H1 (cell line): ENCODE results near the gene SLC4A1. TPM values are rescaled to one million over a fixed set of nuclear protein-coding genes. Genes with fewer than 3 reads are reported as not detected.

Experiments used
- CTCF ChIA-PET: fragments of 300-600 bp; sonication (Branson Sonifier 250); formaldehyde crosslinking; loops from one replicate; lab custom pipeline; 2021; ENCODE audit not compliant: partially characterized antibody; lab: Charles Lee
- POLR2A ChIA-PET: fragments of 300-600 bp; sonication (Branson Sonifier 250); formaldehyde crosslinking; loops from one replicate; lab custom pipeline; 2021; ENCODE audit warnings: inconsistent platforms; ENCODE audit not compliant: partially characterized antibody; lab: Charles Lee
- DNase-seq, 2 experiments: peaks; one replicate each; pipeline versions ENCODE4 v3.0.0 to v3.0.0-alpha.2; 2010 to 2022; ENCODE audit warnings: low spot score in 2 of 2, low read depth in 1 of 2, mixed read lengths in 1 of 2
- FAIRE-seq: peaks from 2 replicates; lab custom pipeline; 2011; peaks lifted over from hg19 to GRCh38; lab: Jason Lieb, UNC
- H2AFZ ChIP-seq: 2 replicates; pipeline ENCODE4 v1.8.1; 2012; ENCODE audit warnings: low read length, inconsistent platforms
- H2AK5ac ChIP-seq: 2 replicates; pipeline ENCODE4 v1.6.1; 2013; ENCODE audit warnings: low read depth, low read length
- H2BK120ac ChIP-seq: replicated peaks from 2 replicates; pipeline ENCODE3; 2013; ENCODE audit warnings: low read depth, low read length, inconsistent platforms
- H2BK12ac ChIP-seq: 2 replicates; pipeline ENCODE4 v1.6.1; 2013; ENCODE audit warnings: low read depth, low read length
- H2BK15ac ChIP-seq: 2 replicates; pipeline ENCODE4 v1.6.1; 2013; ENCODE audit warnings: low read length
- H2BK20ac ChIP-seq: 2 replicates; pipeline ENCODE4 v1.6.1; 2013; ENCODE audit warnings: low read length
- H2BK5ac ChIP-seq: 2 replicates; pipeline ENCODE4 v1.6.1; 2013; ENCODE audit warnings: low read depth, low read length
- H3K14ac ChIP-seq: 2 replicates; pipeline ENCODE4 v1.6.1; 2013; ENCODE audit warnings: inconsistent platforms; ENCODE audit not compliant: insufficient read length
- H3K18ac ChIP-seq: 2 replicates; pipeline ENCODE4 v1.6.1; 2013; ENCODE audit warnings: low read length; ENCODE audit errors: extremely low read depth
- H3K23ac ChIP-seq: 2 replicates; pipeline ENCODE4 v1.6.1; 2013; ENCODE audit warnings: inconsistent platforms; ENCODE audit not compliant: insufficient read length
- H3K23me2 ChIP-seq: 2 replicates; pipeline ENCODE4 v1.6.1; 2013; ENCODE audit warnings: low read depth, low read length
- H3K27ac ChIP-seq: 2 replicates; pipeline ENCODE4 v1.6.1; 2011; ENCODE audit warnings: low read depth, low read length, inconsistent platforms
- H3K27me3 ChIP-seq, 4 experiments: replicated peaks in 1 of 4; 1 replicate in 1 of 4; 2 replicates in 3 of 4; pipeline versions ENCODE4 v1.6.1 to v1.8.1; 2011 to 2013; ENCODE audit warnings: low read length in 3 of 4, mild to moderate bottlenecking in 3 of 4, inconsistent platforms in 2 of 4, mixed read lengths in 2 of 4, moderate library complexity in 1 of 4; ENCODE audit not compliant: control insufficient read depth in 3 of 4, insufficient read depth in 3 of 4; ENCODE audit errors: extremely low read depth in 1 of 4
- H3K36me3 ChIP-seq, 4 experiments: 2 replicates each; pipeline versions ENCODE4 v1.6.1 to v1.8.1; 2011 to 2013; ENCODE audit warnings: mild to moderate bottlenecking in 4 of 4, low read length in 3 of 4, moderate library complexity in 2 of 4, control low read depth in 1 of 4, inconsistent platforms in 1 of 4; ENCODE audit not compliant: insufficient read depth in 4 of 4, control insufficient read depth in 2 of 4
- H3K4ac ChIP-seq: replicated peaks from 2 replicates; pipeline ENCODE3; 2013; ENCODE audit warnings: low read length, low read depth, mixed read lengths, inconsistent platforms; ENCODE audit not compliant: insufficient read length
- H3K4me1 ChIP-seq, 4 experiments: replicated peaks in 1 of 4; 1 replicate in 1 of 4; 2 replicates in 3 of 4; pipeline versions ENCODE4 v1.6.1 to v1.8.1; 2011 to 2013; ENCODE audit warnings: low read length in 3 of 4, inconsistent platforms in 2 of 4, mixed read lengths in 1 of 4; ENCODE audit not compliant: insufficient read depth in 4 of 4, control insufficient read depth in 3 of 4
- H3K4me2 ChIP-seq, 2 experiments: 2 replicates each; pipeline versions ENCODE4 v1.6.1 to v1.8.1; 2011 to 2013; ENCODE audit warnings: low read depth in 2 of 2, low read length in 2 of 2, control low read depth in 1 of 2, inconsistent platforms in 1 of 2, mild to moderate bottlenecking in 1 of 2; ENCODE audit not compliant: insufficient read depth in 1 of 2
- H3K4me3 ChIP-seq, 4 experiments: fragments of 200-600, 300-600 bp in 1 of 4; sonication (generic), shearing (Covaris generic), sonication (Bioruptor Twin) in 1 of 4; 2 replicates each; pipeline versions ENCODE4 v1.5.1 to v1.8.1; 2011 to 2016; ENCODE audit warnings: low read length in 4 of 4, low read depth in 3 of 4, control low read depth in 2 of 4, inconsistent platforms in 2 of 4, mild to moderate bottlenecking in 2 of 4, mixed read lengths in 1 of 4, moderate library complexity in 1 of 4; ENCODE audit not compliant: insufficient read depth in 2 of 4; ENCODE audit errors: extremely low read depth in 1 of 4
- H3K56ac ChIP-seq: replicated peaks from 2 replicates; pipeline ENCODE3; 2013; ENCODE audit warnings: low read depth, mild to moderate bottlenecking, mixed read lengths, low read length, inconsistent platforms; ENCODE audit not compliant: insufficient read length
- H3K79me1 ChIP-seq: 2 replicates; pipeline ENCODE4 v1.6.1; 2013; ENCODE audit warnings: low read depth, low read length, control low read depth
- H3K79me2 ChIP-seq, 2 experiments: 2 replicates each; pipeline versions ENCODE4 v1.6.1 to v1.8.1; 2012 to 2013; ENCODE audit warnings: low read length in 2 of 2, mild to moderate bottlenecking in 2 of 2, inconsistent platforms in 1 of 2; ENCODE audit not compliant: insufficient read depth in 2 of 2, control insufficient read depth in 1 of 2
- H3K9ac ChIP-seq, 4 experiments: replicated peaks in 1 of 4; 1 replicate in 1 of 4; 2 replicates in 3 of 4; pipeline versions ENCODE4 v1.6.1 to v1.8.1; 2011 to 2013; ENCODE audit warnings: low read depth in 3 of 4, low read length in 3 of 4, control low read depth in 2 of 4, mild to moderate bottlenecking in 2 of 4, moderate library complexity in 2 of 4, inconsistent platforms in 1 of 4; ENCODE audit errors: extremely low read depth in 1 of 4
- H3K9me3 ChIP-seq, 2 experiments: 2 replicates each; pipeline versions ENCODE4 v1.6.1 to v1.8.1; 2012 to 2013; ENCODE audit warnings: mild to moderate bottlenecking in 2 of 2, moderate library complexity in 2 of 2, control low read depth in 1 of 2, inconsistent platforms in 1 of 2, low read depth in 1 of 2, low read length in 1 of 2, mixed read lengths in 1 of 2; ENCODE audit not compliant: insufficient read depth in 2 of 2
- H4K20me1 ChIP-seq, 2 experiments: replicated peaks in 1 of 2; 2 replicates each; pipeline versions ENCODE3 to v1.8.1; 2011 to 2013; ENCODE audit warnings: inconsistent platforms in 2 of 2, low read length in 2 of 2, mild to moderate bottlenecking in 1 of 2; ENCODE audit not compliant: insufficient read depth in 2 of 2, control insufficient read depth in 1 of 2
- H4K5ac ChIP-seq: 2 replicates; pipeline ENCODE4 v1.6.1; 2013; ENCODE audit warnings: low read length, low read depth, mixed read lengths, inconsistent platforms; ENCODE audit not compliant: insufficient read length
- H4K8ac ChIP-seq: 2 replicates; pipeline ENCODE4 v1.8.0; 2013; ENCODE audit warnings: mild to moderate bottlenecking, moderate library complexity, low read length, inconsistent platforms; ENCODE audit not compliant: insufficient read depth; ENCODE audit errors: extremely low read depth
- H4K91ac ChIP-seq: replicated peaks from 2 replicates; pipeline ENCODE3; 2013; ENCODE audit warnings: low read length, mixed read lengths, inconsistent platforms; ENCODE audit not compliant: insufficient read length
- BACH1 ChIP-seq: IDR thresholded peaks from 2 replicates; pipeline ENCODE4 v1.6.1; 2012; ENCODE audit warnings: low read length, improper control_type of control experiment
- CBX5 ChIP-seq: fragments of 300-800, 300-1000 bp; sonication (generic); IDR thresholded peaks from 2 replicates; pipeline ENCODE4 v1.7.1; 2016; ENCODE audit warnings: antibody characterized with exemption, low read length, low read depth
- CEBPB ChIP-seq: IDR thresholded peaks from 2 replicates; pipeline ENCODE4 v1.6.1; 2012; ENCODE audit warnings: low read depth, low read length
- CTBP2 ChIP-seq: IDR thresholded peaks from 2 replicates; pipeline ENCODE4 v1.7.0; 2011; ENCODE audit warnings: borderline replicate concordance, mild to moderate bottlenecking, moderate library complexity, mixed read lengths, low read length; ENCODE audit not compliant: insufficient read depth, insufficient read length
- EGR1 ChIP-seq: IDR thresholded peaks from 2 replicates; pipeline ENCODE4 v1.6.1; 2011; ENCODE audit warnings: low read depth, low read length, borderline replicate concordance
- EP300 ChIP-seq, 2 experiments: IDR thresholded peaks; 1 replicate in 1 of 2; 2 replicates in 1 of 2; pipeline ENCODE4 v1.6.1; 2011 to 2012; ENCODE audit warnings: low read depth in 2 of 2, low read length in 2 of 2, mild to moderate bottlenecking in 2 of 2, borderline replicate concordance in 1 of 2, inconsistent platforms in 1 of 2, moderate library complexity in 1 of 2
- FOSL1 ChIP-seq: IDR thresholded peaks from 2 replicates; pipeline ENCODE4 v1.6.1; 2011; ENCODE audit warnings: mild to moderate bottlenecking, low read depth, low read length, moderate library complexity; ENCODE audit not compliant: insufficient read depth
- JUND ChIP-seq: IDR thresholded peaks from 2 replicates; pipeline ENCODE4 v1.6.1; 2011; ENCODE audit warnings: mild to moderate bottlenecking, improper control_type of control experiment, low read length
- KDM1A ChIP-seq: fragments of 200-600, 300-600 bp; sonication (generic); IDR thresholded peaks from 2 replicates; pipeline ENCODE4 v1.7.1; 2016; ENCODE audit warnings: mild to moderate bottlenecking, low read length, borderline replicate concordance
- KDM5A ChIP-seq: fragments of 200-600 bp; IDR thresholded peaks from 2 replicates; pipeline ENCODE4 v1.7.1; 2012; ENCODE audit warnings: mild to moderate bottlenecking, low read length, inconsistent platforms, mixed read lengths
- MAX ChIP-seq: IDR thresholded peaks from 2 replicates; pipeline ENCODE4 v1.6.1; 2012; ENCODE audit warnings: inconsistent platforms
- POLR2AphosphoS5 ChIP-seq: IDR thresholded peaks from 2 replicates; pipeline ENCODE4 v1.6.1; 2011; ENCODE audit warnings: low read depth, low read length
- SP1 ChIP-seq: IDR thresholded peaks from 2 replicates; pipeline ENCODE4 v1.6.1; 2011; ENCODE audit warnings: low read depth, low read length
- YY1 ChIP-seq: IDR thresholded peaks from 2 replicates; pipeline ENCODE4 v1.6.1; 2011; ENCODE audit warnings: low read depth, mild to moderate bottlenecking, low read length
- ZNF274 ChIP-seq: IDR thresholded peaks from 2 replicates; pipeline ENCODE4 v1.7.0; 2012; ENCODE audit warnings: low read length, borderline replicate concordance; ENCODE audit errors: extremely low read depth
- WGBS, 2 experiments: shearing (Covaris generic) in 1 of 2; methylation state at CpG; one replicate each; pipeline versions ENCODE4 v1.1.6 to v1.1.7; 2013 to 2015; ENCODE audit warnings: low lambda C conversion rate in 2 of 2, mixed read lengths in 2 of 2, inconsistent platforms in 1 of 2, low coverage in 1 of 2, missing lambda C conversion rate in 1 of 2; ENCODE audit not compliant: insufficient replicate concordance in 2 of 2, insufficient coverage in 1 of 2, insufficient read length in 1 of 2; ENCODE audit errors: extremely low coverage in 1 of 2, missing lambda C conversion rate in 1 of 2; 5-methylcytosine and 5-hydroxymethylcytosine counted together
- polyA plus RNA-seq, 7 experiments: library from polyadenylated mRNA; depleted of rRNA in 3 of 7; stranded (reverse) in 5 of 7; unstranded in 2 of 7; fragments of >200 nt in 5 of 7; fragments of 200-250 nt in 2 of 7; gene quantifications; 1 replicate in 5 of 7; 2 replicates in 1 of 7; 4 replicates in 1 of 7; pipeline versions ENCODE4 v1.2.1 to v1.2.3, GENCODE V29; 2011 to 2013; ENCODE audit warnings: missing spikeins in 2 of 7, mixed read lengths in 2 of 7
- total RNA-seq: library from RNA; stranded (reverse); fragmentation: NEBNext Ultra II Directional; extraction: Animal tissue kit (Norgen Biotek cat#: 25700); gene quantifications from 2 replicates; pipeline ENCODE4 v1.2.1, GENCODE V29; 2021

The SLC4A1 gene
- total and polyA plus RNA-seq, 2 of the 8 experiments (the other 6 are each of a cell fraction or from before 2014, with no cell fraction given) = 0.08 TPM; not detected in 1

GRCh38 chr17:44233582-44233981, 34.4 kb downstream of the SLC4A1 start:
- POLR2A ChIA-PET = no interaction called here
- TF ChIP-seq KDM1A (no peak), MAX (no peak), JUND (no peak), CBX5 (no peak), EGR1 (no peak), FOSL1 (no peak), CTBP2 (no peak), YY1 (no peak), ZNF274 (no peak), EP300 (IDR thresholded peaks at IDR 0.05; ENCODE audit: borderline replicate concordance in 1 of 2, low read depth in 2 of 2, low read length in 2 of 2) (no peak), SP1 (no peak), KDM5A (no peak), BACH1 (no peak), CEBPB (no peak), POLR2AphosphoS5 (no peak)

More at GRCh38 chr17:44233582-44233981, 34.4 kb downstream of the SLC4A1 start:
- no peaks in the 10 kb centered on the region for H3K79me2 ChIP-seq
- H2BK20ac ChIP-seq = no peak overlapping the region
- CTCF ChIA-PET = no interaction called here
- no peak overlapping the region for H2BK120ac ChIP-seq
- H3K36me3 ChIP-seq = no peaks in the 10 kb centered on the region
- no peak overlapping the region for H3K14ac ChIP-seq
- no peak overlapping the region for H3K9ac ChIP-seq
- no peak for DNase-seq
- H3K4me1 ChIP-seq = no peaks in the 10 kb centered on the region
- no peak overlapping the region for H2BK5ac ChIP-seq
- H3K4me2 ChIP-seq = no peak overlapping the region
- no peaks in the 10 kb centered on the region for H4K20me1 ChIP-seq
- 84% methylated on average over 5 of the region's 5 CpGs; no CpG with 5 or more reads in 1 of the 2 experiments for WGBS, 2 experiments
- H2AK5ac ChIP-seq = no peak overlapping the region
- no peak overlapping the region for H3K23ac ChIP-seq
- H3K4ac ChIP-seq = no peak overlapping the region
- H3K4me3 ChIP-seq = no peak overlapping the region
- H4K91ac ChIP-seq = no peak overlapping the region
- H3K27me3 ChIP-seq = no peaks in the 10 kb centered on the region; a peak in 1 of 7 replicates
- no peak overlapping the region for H3K27ac ChIP-seq
- no peaks in the 10 kb centered on the region for H3K79me1 ChIP-seq
- no peak for FAIRE-seq
- no peak overlapping the region for H3K56ac ChIP-seq
- no peak overlapping the region for H4K8ac ChIP-seq
- no peak overlapping the region for H2BK12ac ChIP-seq
- no peak overlapping the region for H2AFZ ChIP-seq
- H3K23me2 ChIP-seq = no peaks in the 10 kb centered on the region
- H3K9me3 ChIP-seq = peaks cover 0 to 6% of the 10 kb centered on the region in 2 experiments; a peak in 1 of 4 replicates
- H2BK15ac ChIP-seq = no peak overlapping the region
- H4K5ac ChIP-seq = no peak overlapping the region
- no peak overlapping the region for H3K18ac ChIP-seq
